Midbrain (tissue), 1 donor: ENCODE data around the gene FLG2.

ENCODE experiments used
- DNase-seq: peaks from one replicate; lab custom pipeline; 2025; lab: John Stamatoyannopoulos, UW

FLG2 gene

DNA sequence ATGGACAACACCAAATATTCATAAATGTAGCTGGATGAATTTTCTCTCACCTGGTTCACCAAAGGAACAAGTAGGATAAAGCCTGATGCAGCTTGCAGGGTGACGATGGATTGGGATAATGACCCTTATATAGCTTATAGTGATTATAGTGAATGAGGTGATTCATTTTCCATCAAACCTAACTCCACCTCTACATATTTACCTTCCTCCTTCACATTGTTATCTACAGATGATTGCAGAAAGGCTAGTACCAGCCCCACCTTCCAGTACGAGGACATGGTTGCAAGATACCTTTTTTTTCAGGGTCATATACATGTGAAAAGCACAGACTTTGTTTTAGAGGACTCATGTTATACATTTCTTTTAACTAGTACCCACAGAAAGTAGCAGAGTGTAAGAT, at the start of gene FLG2:
TSS of gene FLG2 (minus strand) at position 101 of the 400 bp plus-strand sequence. CDS start 1,122 bp downstream, outside the sequence.
- DNase-seq: no peak

DNA sequence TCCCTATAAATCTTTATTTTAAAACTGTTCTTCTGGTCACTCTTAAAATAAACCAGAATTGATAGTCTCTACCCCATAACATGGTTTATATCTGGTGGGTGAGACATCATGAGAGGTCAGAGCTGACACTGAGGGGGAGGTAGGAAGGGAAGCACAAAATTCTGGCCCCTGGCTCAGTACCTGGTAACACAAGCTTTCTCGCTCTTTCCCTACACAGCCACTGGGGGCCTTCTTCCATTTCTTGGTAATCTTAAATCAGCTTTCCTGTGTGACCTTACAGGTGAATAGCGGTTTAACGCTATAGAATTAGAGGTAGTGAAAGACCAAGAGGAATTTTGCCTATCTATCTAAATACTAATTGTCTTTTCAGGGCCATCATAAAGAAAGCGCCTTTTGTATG, 48.9 kb upstream of the FLG2 start:
- DNase-seq: no peak

DNA sequence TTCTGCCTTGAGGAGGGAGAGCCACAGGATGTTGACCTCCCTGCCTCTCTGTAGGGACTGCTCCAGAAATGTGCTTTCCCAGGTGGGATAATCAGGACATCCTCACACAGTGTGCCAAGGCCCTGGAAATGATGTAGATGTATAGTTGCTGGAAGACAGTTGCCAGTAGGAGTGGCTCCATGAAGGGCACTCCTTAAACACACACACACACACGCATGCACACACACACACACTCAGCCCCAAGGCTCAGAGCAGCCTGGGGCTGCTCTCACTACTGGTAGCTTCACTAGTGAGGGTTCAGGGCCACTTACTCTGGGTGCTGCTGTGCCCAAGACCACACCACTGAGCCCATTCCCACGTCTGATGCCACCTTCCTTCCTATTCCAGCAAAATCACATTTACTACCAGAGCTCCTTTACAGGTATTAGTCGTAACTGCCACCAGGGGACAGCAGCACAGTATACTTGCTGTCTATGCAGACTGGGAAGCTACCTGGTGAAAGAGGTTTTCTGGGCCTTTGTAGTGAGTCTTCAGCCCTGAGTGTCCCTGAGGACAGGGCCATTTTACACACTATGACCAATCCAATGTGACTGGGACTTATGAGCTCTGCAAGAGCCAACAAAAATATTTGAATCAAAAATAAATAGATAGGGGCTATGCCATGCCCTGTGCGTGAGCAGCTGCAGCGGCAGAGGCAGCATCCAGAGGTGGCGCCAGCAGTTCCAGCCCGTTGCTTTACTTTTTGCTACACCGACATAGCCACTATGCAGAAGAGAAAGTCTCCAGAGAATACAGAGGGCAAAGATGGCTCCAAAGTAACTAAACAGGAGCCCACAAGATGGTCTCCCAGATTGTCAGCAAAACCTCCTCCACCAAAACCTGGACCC, 39.2 kb upstream of the FLG2 start:
- DNase-seq: no peak

DNA sequence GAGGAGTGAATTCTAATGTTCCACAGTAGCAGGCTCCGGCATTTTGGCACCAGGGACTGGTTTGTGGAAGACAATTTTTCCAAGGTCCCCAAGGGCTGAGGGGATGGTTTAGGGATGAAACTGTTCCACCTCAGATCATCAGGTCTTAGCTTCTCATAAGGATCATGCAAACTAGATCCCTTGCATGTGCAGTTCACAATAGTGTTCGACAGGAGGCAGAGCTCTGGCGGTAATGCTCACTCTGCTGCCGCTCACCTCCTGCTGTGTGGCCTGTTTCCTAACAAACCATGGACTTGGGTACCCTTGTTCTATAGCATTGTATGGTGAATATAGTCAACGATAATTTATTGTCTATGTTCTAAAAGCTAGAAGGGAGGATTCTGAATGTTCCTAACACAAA, 37.7 kb upstream of the FLG2 start:
- DNase-seq: no peak

DNA sequence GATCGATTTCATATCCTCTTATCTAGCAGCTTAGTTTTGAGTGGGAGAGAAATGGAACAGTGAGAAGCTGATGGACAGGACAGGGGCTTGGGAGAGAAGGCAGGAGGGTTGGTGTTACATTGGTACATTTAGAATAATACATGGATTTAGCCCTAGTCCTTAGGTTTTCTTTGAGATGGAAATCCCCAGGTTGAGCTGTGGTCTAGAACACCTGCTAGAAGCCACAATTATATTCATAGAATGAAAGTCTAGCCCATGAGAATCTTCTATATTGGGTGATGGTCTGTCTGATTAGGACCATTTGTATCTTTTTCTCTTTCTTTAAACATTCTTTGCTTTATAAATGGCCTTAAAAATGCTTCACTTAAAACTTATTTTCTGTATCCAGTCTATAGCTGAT, 34.3 kb upstream of the FLG2 start:
- DNase-seq: no peak

DNA sequence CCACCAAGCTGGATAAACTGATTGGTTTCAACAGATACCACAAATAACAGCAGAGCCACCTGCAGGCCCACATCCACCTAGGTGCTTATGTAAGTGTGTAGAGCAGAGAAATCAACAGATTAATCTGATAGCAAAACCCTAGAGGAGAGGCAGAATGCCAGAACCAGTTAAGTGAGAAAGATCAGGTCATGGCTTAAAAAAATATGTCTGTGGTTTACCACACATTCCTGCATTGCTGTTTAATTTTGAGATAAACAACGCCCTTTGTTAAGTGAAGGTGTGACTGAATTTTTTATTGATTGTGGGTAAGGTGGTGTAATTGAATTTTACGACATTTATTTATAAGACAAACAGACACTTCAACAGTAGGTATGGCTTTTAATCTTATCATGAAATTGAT, 33.1 kb upstream of the FLG2 start:
- DNase-seq: no peak

DNA sequence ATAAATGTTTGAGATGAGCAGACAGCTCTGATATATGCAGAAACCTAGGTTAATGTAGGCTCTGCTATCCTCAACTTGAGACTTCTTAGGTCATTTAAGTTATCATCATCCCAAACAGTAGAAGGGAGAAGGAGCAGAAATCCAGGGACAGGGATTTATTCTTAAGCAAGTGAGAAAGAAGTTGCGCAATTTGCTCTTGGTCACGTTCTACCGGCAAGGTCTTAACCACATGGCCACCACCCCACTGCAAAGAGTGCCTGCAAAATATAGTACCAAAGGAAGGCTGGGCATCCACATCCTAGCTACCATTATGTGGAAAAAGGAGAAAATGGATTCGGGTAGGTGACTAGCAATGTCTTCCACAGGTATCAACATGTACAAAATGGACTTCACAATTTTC, 29.1 kb upstream of the FLG2 start:
- DNase-seq: no peak

DNA sequence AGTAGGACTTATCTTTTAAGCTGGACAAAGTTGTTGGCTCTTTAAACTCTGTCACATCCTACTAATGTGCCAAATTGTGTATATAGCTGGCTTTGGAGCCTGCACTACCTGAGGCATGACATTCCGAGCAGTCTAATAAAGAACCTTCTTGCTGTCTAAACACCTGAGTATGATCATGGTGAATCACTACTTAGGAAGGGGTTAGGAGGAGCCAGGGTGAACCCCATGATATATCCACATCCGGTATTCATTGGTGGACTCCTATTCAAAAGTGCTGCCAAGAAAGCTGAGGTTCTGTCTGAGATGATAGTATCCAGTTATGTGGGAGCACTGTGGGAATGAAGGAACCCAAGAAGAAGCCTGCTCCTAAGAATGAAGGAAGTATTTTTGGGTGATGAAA, 27.1 kb upstream of the FLG2 start:
- DNase-seq: no peak

DNA sequence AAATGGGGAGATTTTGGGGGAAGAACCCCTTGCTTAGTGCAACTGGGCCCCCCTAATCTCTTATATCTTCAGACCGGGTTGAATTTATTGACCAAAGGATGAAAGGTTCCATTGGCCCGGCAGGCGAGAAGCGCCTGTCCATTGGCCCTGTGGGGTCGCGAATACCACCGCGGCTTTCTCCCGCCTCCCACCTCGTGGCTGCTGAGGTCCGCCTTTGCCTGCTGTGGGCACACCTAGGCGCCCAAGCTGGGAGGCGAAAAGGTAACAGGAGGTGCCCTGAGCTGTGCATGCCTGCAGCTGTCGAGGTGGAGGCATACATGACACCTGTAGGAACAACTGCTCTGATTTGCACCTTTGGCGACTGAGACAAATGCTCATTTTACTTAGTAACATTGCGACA, 21.1 kb upstream of the FLG2 start:
- DNase-seq: no peak

DNA sequence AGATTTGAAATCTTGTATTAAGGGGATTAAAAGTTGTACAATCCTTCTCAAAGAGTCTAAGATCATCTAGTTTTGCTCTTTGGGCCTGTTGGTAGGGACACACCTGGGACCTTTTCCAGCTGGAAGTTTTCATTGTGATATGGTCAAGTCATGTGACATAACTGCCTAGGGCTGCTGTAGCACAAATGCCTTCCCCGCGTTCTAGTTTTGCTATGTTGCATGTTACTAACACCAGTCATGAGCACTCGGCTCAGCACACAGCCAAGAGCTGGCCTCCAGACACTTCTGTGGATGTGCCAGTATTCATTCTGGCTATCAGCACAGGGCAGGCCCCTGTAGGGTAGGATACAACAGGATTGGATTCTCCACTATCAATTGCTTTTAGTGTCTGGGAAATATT, 14.6 kb upstream of the FLG2 start:
- DNase-seq: no peak

DNA sequence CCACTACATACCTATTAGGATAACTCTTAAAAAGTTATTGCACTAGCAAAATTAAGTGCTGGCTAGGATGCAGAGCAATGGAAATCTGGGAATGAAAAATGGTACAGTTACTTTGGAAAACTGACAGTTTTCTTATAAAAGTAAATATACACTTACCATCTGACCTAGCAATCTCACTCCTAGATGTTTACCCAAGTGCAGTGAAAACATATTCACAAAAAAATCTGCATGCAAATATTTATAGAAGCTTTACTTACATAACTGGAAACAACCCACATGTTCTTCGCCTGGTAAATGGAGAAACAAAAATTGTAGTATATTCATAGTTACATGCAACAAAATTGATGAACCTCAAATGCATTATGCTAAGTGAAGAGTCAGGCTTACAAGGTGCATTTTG, 12.9 kb upstream of the FLG2 start:
- no peak for DNase-seq

DNA sequence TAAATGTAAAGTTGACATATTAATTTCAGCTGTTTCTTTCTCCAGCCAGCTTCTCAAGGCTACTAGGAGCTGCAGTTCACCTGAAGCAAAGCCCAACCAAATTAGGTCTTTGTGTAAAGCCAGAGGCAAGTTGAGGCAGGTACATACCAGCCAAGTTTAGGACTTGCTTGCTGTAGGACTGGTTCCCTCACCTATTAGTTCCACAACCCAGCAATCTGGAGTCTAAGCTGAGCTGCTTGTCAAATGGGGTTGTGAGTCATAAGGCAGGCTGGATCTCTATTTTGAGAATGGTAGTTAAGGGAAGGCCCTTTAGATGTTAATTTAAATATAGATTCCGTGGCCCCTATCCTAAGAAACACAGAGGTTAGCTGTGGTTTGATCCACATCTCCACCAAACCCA, 7.6 kb upstream of the FLG2 start:
- DNase-seq: no peak

DNA sequence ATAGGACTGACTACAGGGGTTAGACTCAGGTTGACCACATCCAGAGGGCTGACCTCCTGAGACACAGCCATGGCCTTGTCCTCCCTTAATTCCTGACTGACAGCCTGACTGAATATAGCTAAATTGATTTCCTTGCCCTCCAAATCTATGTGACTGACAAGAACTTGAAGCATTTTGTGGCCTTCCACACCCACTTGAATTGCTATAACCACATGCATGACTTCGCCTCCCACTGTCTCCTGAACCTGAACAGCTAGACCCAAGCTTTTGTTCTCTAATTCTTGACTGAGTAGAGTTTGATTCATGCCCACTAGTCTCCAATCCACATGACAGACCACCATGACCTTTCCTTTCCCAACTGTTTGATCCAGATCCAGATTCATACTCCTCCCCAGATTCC, 3.1 kb downstream of the FLG2 start:
- no peak for DNase-seq

DNA sequence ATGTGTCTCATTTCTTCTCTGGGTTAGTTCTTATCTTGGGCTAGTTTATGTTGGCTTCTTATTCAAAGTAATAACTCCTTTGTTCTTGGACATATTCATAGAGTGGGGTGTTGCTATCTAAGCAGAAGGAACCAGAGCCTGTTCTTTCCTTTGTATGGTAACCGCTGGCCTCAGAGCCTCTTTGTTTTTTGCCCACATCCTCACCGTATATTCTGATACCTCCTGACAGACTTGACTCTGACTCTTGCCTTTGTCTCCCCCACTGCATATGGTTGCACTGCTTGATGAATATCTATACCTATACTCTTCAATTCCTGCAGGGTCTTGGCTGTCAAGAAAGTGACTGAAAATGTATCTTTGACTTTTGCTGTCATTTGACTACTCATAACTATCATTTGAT, 10.2 kb downstream of the FLG2 start:
- DNase-seq: no peak

DNA sequence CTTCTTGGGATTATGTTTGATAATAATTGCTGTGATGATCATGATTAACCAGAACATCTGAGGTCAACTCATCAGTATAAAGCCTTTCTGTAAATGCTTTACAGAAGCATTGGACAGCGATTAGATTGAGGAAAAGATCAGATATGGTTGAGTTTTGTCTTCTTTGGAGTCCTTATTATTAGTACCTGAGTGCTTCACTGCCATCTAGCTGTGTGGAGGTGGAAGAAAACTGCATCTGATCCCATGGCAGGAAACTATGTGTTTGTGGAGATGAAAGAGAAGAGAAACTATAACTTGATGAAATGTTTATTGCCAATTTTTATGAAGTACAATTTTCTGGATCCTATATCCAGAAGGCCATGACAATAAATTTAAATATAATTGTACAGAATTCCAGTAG, 11.4 kb downstream of the FLG2 start:
- no peak for DNase-seq

DNA sequence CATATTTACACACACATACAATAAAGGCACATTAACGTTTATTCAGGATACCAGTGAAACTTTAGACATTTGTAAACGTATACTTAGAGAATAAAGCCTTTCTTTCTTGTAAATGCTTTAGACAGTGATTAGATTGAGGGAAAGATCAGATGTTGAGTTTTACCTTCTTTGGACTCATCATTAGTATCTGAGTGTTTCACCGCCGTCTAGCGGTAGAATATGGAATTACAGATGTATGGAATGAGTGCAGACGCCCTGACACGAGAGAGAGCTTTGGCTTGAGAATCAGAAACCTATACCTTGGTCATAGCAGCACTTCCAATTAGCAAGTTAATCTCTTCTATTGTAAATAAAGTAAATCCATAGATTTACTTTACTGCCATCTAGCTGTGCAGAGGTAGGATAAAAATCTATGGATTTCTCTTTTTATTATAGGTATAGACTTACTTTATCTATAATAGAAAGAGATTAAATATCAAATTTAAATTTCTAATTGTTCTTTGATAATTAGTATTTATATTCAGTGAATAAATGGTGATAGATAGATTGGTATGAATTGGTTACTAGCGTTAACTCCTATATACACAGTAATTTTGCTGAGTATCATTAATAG, 12.6 kb downstream of the FLG2 start:
- DNase-seq: peak; percentile 52

DNA sequence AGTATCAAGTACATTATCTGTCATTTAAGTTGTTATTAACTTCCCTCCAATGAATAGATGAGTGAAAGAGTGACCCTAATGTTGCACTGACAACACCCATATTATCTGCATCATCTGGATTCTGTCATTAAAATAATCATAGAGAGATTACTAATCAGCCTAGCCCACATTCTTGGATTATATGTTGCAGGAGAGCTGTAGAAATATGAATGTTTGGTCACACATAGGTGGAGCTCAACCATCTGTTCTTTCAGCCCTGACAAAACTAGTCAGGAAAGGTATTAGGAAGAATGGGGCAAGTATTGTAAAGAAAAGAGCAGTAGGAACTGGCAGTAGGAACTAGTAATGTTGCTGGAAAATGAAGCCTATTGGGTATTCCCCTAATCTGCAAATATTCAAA, 15.4 kb downstream of the FLG2 start:
- no peak for DNase-seq

DNA sequence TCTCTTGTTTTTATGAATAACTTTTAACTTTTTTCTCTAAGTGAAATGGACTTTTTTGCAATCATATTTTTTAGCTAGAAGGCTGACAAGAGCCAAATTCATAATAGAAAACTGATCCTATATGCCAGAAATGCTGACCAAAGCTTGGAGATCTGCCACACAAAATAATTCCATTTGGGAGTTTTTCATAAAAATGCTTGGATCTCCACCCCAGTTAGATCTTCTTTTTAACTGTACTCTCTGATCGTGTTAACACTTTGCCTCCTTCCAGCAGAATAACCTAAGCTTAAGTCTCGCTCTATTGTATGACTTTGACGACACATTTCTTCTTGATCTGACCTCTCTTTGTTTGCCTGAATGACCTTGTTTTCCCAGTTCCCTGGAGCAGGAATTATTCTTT, 16.8 kb downstream of the FLG2 start:
- no peak for DNase-seq

DNA sequence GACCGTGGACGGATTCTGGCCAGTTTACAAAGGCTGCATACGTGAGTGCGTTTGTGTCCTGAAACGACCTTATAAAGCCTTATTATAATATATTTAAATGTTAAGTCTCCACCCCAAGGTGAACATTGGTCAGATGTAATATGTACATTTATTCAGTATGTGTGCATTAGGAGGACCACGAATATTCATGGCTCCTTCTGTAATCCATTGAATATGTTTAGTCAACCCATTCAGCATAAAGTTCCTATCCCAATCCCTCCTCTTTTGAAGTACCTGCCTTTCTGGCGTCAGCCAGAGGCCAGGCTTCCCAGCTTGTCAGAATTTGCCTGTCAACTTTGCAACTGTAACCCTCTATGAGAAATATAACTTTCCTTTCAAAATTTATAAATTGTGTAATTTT, 24.4 kb downstream of the FLG2 start:
- DNase-seq: no peak

DNA sequence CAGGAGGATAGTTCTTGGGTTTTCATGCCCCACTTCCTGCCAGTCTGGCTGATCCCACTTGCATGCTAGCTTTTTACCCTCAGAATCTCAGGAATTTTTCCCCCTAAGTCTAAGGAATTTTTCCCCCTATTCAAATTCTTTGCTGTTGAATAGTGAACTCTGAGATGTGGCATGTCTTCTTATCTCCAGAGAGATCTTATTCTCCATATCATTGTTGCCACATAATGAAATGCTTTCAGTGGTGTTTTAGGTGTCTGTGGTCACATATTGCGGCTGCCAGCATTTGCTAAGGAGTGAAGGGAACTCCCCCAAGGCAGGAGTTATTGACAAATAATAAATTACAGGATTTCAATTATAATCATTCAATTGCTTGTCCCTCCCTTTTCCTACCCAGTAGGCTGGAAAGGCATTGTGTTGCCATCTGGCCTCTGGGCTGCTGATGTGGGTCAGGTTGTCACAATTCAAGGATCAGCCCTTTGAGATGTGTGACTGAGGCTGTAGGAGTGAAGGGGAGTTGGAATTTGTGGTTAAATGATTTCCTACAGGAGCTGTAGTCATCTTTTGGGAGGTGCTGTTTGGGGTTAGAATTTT, 30.9 kb downstream of the FLG2 start:
- DNase-seq: no peak

DNA sequence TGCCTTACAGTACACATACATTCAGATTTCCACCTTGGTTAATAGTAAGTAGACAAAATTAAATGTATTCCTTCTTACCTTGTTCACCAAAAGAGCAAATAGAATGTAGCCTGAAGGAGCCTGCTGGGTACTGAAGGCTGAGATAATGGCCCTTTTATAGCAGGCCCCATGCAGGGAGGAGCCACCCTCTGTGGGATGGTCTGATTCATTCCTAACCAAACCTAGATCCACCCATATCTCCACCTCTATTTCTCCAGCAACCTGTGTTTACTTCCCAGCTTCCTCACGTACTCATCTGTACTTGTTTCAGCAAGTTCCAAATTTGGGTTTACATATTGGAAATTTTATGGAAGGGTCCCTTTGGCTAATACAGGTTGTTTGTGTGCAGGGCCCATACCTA, 34.7 kb downstream of the FLG2 start, which contains the start of gene FLG:
TSS of gene FLG (minus strand) at position 129 of the 400 bp plus-strand sequence. CDS start 9,783 bp downstream, outside the sequence.
- no peak for DNase-seq

DNA sequence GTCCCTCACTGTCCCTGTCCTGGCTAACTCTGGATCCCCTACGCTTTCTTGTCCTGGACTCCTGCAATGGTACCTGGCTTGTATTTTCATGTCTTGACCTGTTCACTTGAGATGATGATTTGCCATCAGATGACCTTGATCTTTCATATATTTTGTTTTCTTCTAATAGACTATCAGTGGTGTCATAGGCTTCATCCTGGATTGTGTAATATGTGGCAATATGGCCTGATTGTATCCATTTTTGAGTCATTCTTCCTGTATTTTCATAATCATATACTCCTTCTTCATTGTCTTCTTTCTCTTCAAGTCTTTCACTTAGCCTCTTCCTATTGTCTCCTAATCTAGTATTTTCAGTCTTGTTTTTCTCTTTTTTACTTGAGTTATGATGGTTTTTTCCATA, 45.8 kb downstream of the FLG2 start:
- no peak for DNase-seq

DNA sequence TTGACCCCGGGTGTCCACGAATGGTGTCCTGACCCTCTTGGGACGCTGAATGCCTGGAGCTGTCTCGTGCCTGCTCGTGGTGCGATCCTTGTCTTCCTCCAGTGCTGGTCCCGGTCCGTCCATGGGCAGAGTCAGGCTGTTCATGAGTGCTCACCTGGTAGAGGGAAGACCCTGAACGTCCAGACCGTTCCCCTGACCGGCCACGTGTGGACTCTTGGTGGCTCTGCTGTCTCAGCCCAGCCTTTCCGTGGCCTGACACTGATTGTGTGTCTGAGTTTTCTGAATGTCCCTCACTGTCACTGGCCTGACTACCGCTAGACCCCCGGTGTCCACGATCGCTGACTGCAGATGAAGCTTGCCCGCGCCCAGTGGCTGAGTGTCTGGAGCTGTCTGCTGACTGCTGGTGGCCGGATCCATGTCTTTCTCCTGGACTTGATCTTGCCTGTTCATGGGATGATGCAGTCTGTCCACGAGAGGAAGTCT, 46.4 kb downstream of the FLG2 start:
- DNase-seq: no peak
